Activated T-helper 9 cell treated with anti-CD3 and anti-CD28 coated beads, Interleukin-2, amount 50 U/mL, for 16 hours (primary cell): ENCODE measurements around the gene MFSD6.
"Not testable (repeated sequence)": the region's sequence is repeated elsewhere in the genome, so short reads cannot be mapped to it uniquely, and the experiment has no call there.

Experiments
- DNase-seq: peaks from one replicate; pipeline ENCODE4 v3.0.0-alpha.2; 2020; ENCODE audit warnings: low read depth

The MFSD6 gene

DNA sequence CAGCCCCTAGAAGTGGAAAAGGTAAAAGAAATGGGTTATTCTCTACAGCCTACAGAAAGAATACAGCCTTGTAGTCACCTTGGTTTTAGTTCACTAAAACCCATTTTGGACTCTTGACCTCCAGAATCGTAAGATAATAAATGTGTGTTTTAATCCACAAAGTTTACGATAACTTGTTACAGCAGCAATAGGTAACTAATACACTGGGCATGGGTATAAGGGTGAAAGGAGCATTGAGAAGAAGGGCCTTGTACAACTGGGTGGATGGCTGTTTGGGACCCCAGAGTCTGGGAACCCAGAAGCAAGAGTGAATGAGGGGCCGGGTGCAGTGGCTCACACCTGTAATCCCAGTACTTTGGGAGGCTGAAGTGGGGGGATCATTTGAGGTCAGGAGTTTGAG, 2.2 kb upstream of the MFSD6 start:
- DNase-seq: no peak

DNA sequence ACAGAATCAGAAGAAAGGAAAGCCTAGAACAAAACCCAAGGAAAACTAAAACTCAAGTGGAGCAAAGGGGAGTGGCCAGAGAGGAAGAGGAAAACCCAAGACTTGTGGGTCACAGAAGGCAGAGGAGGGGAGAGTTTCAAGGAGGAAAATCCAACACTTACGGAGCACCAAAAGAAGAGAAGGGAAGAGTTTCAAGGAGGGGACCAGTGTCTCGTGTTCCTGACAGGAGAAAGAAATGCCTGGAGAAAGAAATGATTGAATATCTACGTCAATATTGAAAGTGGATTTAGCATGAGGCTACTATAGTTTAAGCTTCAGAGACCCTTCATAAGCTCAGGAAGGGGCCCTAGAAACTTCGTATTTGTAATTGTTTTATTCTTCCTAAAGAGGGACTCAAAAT, 1.4 kb upstream of the MFSD6 start:
- DNase-seq: no peak

DNA sequence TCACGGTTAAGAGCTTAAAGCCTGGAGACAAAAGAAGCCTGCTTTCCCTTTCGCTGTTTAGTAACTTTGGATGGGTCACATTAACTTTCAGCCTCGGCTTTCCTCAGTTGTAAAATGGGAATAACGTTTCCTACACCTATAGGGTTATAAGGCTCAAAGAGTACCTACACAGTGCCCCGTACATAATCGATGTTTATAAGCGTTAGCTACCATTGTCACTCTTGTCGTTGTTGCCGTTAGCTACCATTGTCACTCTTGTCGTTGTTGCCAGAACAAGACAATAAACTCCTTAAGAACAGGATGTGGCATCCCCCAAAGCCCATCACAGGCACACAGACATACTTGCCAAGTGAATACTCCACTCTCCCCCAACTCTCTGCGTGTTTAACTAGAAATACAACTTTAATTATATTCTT, 901 bp upstream of the MFSD6 start:
- no peak for DNase-seq

DNA sequence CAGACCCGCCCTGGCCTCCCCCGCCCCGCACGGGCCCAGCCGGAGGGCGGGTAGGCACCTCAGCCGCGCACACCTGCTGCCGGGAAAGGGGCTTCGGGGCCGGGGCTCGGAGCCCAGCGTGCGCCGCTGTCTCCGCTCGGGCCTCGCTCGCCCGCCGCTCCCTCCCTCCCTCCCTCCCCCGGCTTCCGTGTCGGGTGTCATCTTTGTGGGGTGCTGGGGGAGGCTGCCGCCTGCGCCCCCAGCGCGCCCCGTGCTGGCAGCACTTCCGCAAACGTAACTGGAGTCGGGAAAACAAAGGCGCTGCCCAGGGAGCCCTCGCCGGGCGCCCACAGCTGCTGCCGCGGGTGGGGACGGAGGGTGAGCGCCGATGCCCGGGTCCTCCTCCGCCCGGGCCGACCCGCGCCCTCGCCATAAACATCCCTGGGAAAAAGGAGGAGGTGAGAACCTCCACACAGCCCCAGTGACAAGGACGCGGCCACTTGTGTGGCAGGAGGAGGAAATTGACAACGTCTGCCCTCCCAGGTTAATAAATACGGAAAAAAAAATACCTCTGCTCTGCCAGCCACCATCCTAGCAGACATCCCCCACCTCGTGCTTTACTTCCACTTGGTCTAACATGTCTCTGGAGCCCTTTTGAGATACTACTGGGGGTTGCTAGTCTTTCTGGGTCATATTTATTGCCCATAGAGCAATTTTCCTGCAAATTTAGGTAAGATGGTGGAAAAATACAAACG, 550 bp downstream of the MFSD6 start:
- DNase-seq: peak; percentile 61

DNA sequence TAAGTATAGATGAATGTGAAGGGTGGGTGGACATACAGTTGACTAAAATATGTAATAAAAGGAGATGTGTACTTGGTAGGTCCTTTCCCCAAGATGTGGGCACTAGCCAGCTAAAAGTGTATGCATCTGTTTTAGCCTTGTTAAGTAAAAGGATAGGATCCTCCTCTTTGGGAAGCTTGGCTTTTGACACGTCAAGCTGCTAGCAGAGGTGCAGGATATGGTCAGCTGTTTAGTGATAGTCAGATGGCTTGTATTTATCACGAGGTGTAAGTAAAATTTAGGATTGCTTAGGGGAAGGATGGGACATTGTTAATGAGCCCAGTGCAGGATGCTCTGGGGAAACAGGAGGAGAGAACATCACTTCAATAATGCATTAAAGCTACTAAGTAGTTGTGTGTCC, 1.5 kb downstream of the MFSD6 start:
- DNase-seq: no peak

DNA sequence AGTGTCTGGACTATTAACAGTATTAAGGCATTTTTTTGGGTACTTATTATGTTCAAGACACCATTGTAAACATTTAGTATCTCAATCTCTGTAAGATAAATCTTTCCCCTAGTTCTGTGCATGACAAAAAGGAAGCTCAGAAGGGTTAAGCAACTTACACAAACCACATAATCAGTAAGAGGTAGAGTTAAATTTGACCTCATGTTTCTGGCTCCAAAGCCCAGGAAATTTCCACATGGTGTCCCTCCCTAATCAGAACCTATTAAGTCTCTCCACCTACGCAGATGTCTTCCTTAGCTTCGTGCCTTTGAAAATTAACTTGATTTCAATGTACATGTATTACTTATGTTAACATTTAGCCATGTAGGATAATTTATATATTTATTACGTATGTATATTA, 2.0 kb downstream of the MFSD6 start:
- DNase-seq: no peak

DNA sequence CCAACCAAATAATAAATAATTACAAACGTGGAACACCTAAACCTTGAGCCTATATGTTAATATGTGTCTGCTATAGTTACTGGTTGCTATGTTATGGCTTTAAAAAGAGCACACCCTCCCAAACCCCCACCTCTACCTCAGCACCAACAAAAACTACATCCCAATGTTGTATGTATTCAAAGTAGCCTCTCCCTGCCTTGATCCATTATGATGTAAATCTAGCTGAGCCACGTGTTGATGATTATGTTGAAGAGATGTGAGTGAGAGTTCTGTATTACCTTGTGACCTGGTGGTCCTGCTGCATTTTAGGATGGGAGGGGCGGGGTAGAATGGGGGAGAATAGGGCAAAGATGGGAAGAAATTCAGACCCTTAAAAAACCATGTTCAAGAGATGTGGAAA, 4.8 kb downstream of the MFSD6 start:
- no peak for DNase-seq

DNA sequence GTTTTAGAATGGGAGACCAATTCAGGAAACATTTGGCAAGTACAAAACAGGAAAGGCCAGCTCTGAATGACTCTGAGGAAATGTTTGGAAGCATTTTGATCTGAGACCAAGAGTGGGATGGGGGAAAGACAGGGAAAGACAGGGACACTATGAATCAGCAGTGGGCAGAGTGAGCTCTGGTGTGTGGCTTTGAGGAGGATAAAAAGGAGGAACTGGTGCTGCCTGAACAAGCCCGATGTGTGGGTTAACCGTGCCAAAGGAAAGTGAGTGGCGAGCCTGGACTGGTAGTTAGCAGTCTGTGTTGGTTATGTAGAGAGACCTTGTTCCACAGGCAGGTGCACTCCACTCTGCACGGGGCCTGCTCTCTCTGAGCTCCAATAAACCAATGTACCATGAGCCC, 5.3 kb downstream of the MFSD6 start:
- no peak for DNase-seq

DNA sequence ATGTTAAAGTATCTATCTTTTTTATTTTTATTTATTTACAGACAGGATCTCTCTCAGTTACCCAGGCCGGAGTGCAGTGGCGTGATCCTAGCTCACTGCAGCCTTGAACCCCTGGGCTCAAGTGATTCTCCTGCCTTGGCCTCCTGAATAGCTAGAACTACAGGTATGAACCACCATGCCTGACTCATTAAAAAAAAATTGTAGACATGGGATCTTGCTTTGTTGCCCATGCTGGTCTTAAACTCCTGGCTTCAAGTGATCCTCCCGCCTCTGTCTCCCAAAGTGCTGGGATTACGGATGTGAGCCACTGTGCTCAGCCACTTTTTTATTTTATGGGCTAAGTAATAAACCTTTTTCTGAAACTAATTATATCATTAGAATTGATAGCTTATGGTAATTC, 7.1 kb downstream of the MFSD6 start:
- no peak for DNase-seq

DNA sequence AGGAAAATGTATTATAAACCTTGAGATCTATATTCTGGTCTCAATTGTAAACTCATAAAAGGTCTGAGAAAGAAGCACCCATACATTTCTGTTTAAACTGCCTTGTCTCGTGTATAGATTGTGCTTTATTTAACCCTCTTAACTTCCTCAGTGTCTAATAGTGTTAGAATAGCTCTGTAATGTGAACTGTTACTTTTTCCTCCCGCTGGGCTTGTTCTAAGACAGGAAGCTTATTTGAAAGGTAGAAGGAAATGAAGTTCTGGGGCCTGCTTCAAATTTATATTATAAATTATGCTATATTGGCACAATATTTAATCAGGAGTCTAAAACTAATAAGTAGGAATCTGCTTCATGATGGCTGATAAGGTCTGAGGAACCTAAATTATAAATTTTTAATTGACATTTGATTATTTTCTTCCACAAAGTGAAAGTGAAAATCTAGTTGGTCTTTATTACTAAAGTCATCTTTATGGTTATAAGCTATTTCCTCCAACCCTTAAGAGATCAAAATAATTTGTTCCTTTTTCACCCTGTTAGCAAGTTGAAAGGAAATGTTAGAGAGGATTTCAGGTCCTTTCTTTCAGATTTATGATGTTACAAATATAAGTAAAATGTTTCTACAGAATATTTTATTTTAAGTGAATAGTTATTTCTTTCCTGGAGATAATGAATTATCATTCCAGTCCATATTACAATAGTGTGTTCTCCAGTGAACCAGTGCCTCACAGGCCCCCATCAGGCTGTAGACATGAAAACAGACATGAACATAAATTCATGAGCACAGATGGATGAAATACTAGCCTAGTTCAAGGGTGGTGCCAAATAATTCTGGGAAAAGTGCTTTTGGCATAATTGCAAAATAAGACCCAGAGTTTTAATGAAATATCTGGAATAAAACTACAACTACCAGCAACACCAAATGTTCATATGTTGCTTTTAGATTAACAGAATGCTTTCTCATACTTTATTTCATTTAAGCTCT, 7.9 kb downstream of the MFSD6 start:
- DNase-seq: no peak

DNA sequence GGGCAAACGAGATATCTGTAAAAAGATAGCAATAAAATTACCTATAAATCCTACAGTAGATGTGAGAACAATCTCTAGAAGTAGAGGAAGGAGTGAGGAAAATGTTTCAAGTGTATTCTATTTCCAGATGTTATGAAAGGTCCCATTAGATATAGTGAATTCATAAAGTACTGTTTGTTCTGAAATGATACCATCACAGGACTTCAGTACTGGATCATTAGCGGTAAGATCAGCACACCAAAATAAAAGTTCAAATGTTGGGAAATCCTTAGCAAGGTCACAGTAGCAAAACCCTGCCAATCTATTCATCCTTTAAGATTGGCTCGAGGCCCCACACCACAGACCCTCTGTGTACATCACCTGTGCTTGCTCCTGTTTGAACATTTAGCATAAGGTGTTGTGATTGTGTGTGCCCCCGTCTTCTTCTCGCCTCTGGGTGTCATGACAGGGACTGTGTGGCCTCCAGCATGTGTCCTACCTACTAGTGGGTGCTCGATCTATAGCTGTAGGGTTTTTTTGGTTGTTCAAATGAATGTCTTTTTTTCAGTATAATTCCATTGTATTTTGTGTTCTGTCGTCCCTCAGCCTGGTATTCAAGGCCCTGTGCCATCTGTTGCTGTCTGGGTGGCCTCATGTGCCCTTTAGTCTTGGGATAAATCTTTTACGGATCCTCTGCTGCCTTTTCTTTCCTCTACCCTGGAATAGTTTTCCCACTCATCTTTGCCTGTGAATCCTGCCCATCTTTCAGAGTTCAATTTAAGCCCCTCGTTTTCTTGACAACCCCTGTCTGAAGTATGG, 9.1 kb downstream of the MFSD6 start:
- no peak for DNase-seq

DNA sequence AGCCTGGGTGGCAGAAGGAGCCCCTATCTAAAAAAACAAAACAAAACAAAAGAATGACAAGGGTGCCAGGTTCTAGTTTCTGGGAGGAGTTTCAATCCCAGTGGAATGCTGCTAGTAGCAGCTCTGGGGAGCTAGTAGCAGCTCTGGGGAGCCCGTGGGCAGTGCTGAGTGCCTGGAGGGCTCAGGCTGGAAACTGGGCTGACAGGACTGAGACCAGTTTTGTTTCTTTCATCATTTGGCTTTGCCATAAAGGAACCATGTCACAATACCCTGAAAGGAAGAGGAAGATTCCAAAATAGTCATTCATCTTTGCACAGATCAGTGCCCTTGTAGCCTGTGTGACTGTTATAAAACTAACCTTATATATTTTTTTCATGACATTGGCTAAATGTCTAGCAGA, 10.6 kb downstream of the MFSD6 start:
- no peak for DNase-seq

DNA sequence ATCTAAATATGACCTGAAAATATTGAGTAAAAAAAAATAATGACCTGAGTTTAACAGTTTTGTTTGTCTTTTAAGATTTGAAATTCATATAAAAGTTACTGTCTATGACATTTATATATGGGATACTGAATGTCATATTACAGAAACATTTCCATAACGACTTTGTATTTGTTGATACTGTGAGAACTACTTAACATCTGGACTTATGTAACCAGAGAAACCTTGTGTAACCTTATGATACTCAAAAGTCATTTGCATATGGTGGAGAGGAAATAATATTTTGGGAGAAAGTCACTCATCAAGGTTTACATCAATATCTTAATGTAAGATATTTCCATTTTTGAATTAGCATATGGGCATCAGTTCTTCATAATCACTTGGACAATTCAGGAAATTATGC, 12.6 kb downstream of the MFSD6 start:
- no peak for DNase-seq

DNA sequence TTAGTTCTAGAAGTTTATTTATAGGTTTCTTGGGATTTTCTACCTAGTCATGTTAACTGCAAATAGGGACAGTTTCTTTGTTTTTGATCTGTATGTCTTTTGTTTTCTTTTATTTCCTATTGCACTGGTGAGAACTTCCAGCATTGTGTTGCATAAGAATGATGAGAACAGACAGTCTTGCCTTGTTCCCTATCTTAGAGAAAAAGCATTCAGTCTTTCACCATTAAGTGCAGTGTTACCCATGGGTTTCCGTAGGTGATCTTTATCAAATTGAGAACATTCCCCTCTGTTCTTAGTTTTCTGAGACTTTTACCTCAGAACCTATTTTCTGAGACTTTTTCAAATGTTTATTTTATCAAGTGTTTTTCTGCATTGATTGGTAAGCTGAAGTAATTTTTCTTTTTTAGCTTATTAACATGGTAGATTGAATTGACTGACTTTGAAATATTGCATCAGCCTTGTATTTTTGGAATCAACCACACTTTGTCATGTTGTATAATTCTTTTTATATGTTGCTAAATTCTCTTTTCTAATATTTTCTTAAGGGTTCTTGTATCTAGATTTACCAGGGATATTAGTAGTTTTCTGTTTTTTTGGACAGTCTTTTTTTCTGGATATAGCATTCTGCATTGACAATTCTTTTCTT, 17.2 kb downstream of the MFSD6 start:
- no peak for DNase-seq

DNA sequence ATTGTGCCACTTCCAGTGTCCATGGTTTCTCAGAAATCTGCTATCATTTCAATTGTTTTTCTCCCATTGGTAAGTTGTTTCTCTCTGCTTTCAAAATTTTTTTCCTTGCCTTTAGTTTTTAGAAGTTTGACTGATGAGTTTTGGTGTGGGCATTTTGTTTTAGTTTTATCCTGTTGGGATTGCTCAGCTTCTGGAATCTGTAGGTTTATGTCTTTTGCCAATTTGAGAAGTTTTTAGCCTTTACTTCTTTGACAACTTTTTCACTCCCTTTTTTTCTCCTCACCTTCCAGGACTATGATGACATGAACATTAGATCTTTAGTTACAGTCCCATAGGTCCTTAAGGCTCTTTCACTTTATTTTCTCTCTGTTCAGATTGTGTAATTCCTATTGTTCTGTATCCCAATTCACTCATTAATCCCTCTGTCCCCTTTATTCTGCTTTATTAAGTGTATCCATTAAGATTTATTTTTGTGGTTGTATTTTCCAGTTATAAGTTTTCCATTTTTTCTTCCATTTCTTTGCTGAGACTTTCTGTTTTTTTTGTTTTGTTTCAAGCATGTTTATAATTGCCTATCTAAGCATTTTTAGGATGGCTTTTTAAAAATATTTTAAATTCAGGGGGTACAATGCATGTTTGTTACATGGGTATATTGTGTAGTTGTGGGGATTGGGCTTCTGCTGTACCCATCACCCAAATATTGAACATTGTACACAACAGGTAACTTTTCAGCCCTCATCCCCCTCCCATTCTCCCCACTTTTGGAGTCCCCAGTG, 17.9 kb downstream of the MFSD6 start:
- DNase-seq: no peak

DNA sequence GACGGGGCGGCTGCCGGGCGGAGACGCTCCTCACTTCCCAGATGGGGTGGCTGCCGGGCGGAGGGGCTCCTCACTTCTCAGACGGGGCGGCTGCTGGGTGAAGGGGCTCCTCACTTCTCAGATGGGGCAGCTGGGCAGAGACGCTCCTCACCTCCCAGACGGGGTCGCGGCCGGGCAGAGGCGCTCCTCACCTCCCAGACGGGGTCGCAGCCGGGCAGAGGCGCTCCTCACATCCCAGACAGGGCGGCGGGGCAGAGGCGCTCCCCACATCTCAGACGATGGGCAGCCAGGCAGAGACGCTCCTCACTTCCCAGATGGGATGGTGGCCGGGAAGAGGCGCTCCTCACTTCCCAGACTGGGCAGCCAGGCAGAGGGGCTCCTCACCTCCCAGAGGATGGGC, 22.7 kb downstream of the MFSD6 start:
- not testable (repeated sequence) for DNase-seq

DNA sequence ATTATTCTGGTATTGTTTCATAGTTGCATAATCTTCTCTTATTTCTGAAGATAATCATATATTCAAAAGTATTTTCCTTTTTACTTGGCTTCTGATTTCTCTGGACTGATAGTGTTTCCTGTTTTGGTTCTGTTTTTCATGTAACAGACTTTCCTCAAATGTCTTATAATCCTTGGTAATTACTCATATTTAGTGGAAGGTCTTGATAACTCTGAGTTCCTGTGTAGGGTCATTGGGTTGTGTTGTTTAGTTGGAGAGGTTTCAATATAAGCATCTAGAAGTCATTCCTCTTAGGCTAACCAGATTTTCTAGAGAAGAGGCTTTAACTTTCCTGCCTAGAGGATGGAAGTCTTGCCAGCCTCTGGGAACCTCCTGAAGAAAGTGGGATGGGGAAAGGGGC, 23.8 kb downstream of the MFSD6 start:
- DNase-seq: no peak

DNA sequence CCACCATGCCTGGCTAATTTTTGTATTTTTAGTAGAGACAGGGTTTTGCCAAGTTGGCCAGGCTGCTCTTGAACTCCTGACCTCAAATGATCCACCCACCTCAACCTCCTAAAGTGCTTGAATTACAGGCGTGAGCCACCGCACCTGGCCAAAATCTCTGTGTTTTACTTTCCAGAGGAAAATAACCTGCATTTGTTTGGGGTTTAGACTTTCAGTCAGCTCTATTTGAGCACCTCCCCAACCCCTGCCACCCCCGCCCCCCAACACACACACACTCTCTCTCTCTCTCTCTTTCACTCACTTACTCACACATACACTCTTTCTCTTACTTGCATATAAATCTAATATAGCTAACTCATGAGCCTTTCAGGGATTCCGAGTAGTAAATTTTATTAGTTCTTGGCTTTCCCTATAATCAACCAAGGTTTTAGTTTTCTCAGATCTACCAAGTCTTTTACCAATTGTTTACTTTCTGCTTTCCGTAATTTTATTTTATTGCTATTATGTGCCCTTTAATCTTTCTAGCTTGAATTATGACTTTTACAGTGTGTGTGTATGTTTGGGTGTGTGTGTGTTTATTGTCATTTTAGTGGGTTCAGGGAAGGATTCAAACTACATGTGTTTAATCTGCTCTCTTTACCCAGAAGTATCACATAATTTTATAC, 24.5 kb downstream of the MFSD6 start:
- DNase-seq: no peak

DNA sequence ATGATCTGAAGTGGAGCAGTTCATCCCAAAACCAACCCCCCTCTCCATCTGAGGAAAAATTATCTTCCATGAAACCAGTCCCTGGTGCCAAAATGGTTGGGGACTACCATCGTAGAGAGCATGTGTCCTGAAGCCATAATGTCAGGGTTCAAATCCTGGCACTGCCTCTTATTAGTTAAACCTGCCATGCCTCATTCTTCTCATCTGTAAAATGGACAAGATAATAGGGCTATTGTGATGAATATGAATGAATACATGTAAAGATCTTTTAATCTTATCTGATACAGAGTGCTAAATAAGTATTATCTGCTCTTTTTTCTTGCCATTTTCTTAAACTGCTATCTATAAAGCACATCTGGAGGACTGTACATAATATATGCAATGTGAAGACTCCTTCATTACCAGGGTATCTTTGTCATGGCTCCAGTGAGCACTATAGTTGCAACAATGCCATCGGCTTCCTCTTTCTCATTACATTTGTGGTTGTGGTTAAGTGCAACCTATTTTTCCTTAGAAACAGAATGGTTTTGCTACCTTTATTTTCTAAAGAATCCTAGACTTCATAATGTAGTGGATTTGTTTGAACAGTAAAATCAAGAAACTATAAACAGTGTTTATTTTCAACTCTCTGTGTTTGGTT, 27.0 kb downstream of the MFSD6 start:
- DNase-seq: no peak

DNA sequence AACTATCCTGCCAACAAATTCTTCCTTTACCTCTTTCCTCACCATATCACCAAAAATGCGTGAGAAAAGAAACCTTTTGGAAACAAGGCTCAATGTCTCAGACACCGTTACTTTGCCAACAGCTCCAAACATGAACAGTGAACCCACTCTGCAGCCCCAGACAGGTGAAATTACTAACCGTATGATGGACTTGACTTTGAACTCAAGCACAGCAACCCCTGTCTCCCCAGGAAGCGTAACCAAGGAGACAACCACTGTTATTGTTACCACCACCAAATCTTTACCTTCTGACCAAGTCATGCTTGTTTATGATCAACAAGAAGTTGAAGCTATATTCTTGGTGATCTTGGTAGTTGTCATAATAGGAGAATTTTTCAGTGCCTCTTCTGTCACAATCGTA, 28.4 kb downstream of the MFSD6 start:
- no peak for DNase-seq
